BJ (cell line): ENCODE data around the gene SETD5. TPM values are rescaled to one million over a fixed set of nuclear protein-coding genes. Genes with fewer than 3 reads are reported as not detected.

Source experiments
- CTCF ChIA-PET: fragments of 350-600 bp; formaldehyde crosslinking; extraction: SDS; loops from one replicate; lab custom pipeline; 2021; ENCODE audit warnings: antibody characterized with exemption, inconsistent platforms; lab: Yijun Ruan, JAX
- POLR2A ChIA-PET: fragments of 300-600 bp; sonication (Branson Sonifier 250); formaldehyde crosslinking; extraction: SDS; loops from one replicate; lab custom pipeline; 2021; ENCODE audit warnings: antibody characterized with exemption; lab: Charles Lee
- DNase-seq: peaks from one replicate; pipeline ENCODE4 v3.0.0-alpha.2; 2011; ENCODE audit warnings: low read depth
- H3K27me3 ChIP-seq: 2 replicates; pipeline ENCODE4 v1.6.0; 2011; ENCODE audit warnings: low read length; ENCODE audit not compliant: control insufficient read depth, insufficient read depth
- H3K36me3 ChIP-seq: 2 replicates; pipeline ENCODE4 v1.5.1; 2011; ENCODE audit warnings: low read length; ENCODE audit not compliant: control insufficient read depth, insufficient read depth
- H3K4me3 ChIP-seq: 2 replicates; pipeline ENCODE4 v1.5.1; 2011; ENCODE audit warnings: low read depth, mild to moderate bottlenecking, control low read depth, low read length
- CTCF ChIP-seq: IDR thresholded peaks from 2 replicates; pipeline ENCODE4 v1.5.1; 2011; ENCODE audit warnings: low read depth, mild to moderate bottlenecking, control low read depth, inconsistent platforms, low read length, moderate library complexity; ENCODE audit not compliant: insufficient read depth
- polyA plus RNA-seq: library from polyadenylated mRNA; depleted of rRNA; stranded (reverse); fragments of >200 nt; gene quantifications from 2 replicates; pipeline ENCODE4 v1.2.3, GENCODE V29; 2011; rRNA removed

The SETD5 gene
- polyA plus RNA-seq, 1 experiment: 55.1 TPM

GRCh38 chr3:9508781-9509180 lies 111.4 kb downstream of the SETD5 start:
- DNase-seq: no peak
- Histone ChIP-seq H3K36me3 (no peaks in the 10 kb centered on the region), H3K4me3 (no peak overlapping the region), H3K27me3 (peaks cover 15% of the 10 kb centered on the region)
- ChIA-PET CTCF (no interaction called here), POLR2A (no interaction called here)
- no peak for TF ChIP-seq CTCF

- peaks cover 15% of the 10 kb centered on the region for H3K27me3 ChIP-seq
- no peaks in the 10 kb centered on the region for H3K36me3 ChIP-seq
- no peak for DNase-seq
- CTCF ChIA-PET: interaction anchor here (2.7 to 2.8 kb wide), 2 partner anchors 10 to 12 kb away, joined by 10 to 23 read pairs; no protein-coding TSS in a partner anchor
- H3K4me3 ChIP-seq: no peak overlapping the region
- TF ChIP-seq CTCF: no peak
- POLR2A ChIA-PET: no interaction called here
These were observed 115.1 kb downstream of the SETD5 start for GRCh38 chr3:9512456-9513045.

- DNase-seq: no peak
- POLR2A ChIA-PET: no interaction called here
- H3K27me3 ChIP-seq: peaks cover 6% of the 10 kb centered on the region
- H3K4me3 ChIP-seq: no peak overlapping the region
- no peaks in the 10 kb centered on the region for H3K36me3 ChIP-seq
- CTCF ChIA-PET: no interaction called here
- TF ChIP-seq CTCF: no peak
These were observed 116.9 kb downstream of the SETD5 start for GRCh38 chr3:9514306-9514705.

- Histone ChIP-seq H3K36me3 (no peaks in the 10 kb centered on the region), H3K4me3 (no peak overlapping the region), H3K27me3 (peaks cover 2% of the 10 kb centered on the region; the same call in 1 of the 2 replicates)
- CTCF ChIA-PET: interaction anchor here (1.0 kb wide), 1 partner anchor 11 kb away, joined by 3 read pairs; no protein-coding TSS in a partner anchor
- TF ChIP-seq CTCF: no peak
- POLR2A ChIA-PET: no interaction called here
- DNase-seq: no peak
These were observed 117.5 kb downstream of the SETD5 start for GRCh38 chr3:9514956-9515355.

- TF ChIP-seq CTCF: no peak
- ChIA-PET CTCF (no interaction called here), POLR2A (no interaction called here)
- H3K27me3 ChIP-seq: no peaks in the 10 kb centered on the region
- no peaks in the 10 kb centered on the region for H3K36me3 ChIP-seq
- no peak overlapping the region for H3K4me3 ChIP-seq
- no peak for DNase-seq
These were observed 127.7 kb downstream of the SETD5 start for GRCh38 chr3:9525078-9525477.

Other genes starting within 250 kb of the SETD5 start
- gene SRGAP3, start 148.0 kb upstream of the SETD5 start, polyA plus RNA-seq: 0.65 and 0.75 TPM in 2 replicates
- 18.2 and 38.5 TPM in 2 replicates for gene THUMPD3, start 34.6 kb upstream of the SETD5 start, polyA plus RNA-seq
- gene LHFPL4, start 156.2 kb downstream of the SETD5 start, polyA plus RNA-seq: not detected in 2 replicates